CD4-positive, alpha-beta memory T cell (primary cell): ENCODE data around the gene FOXC1. TPM values are rescaled to one million over a fixed set of nuclear protein-coding genes. Genes with fewer than 3 reads are reported as not detected.

Experiments
- CTCF ChIA-PET: fragments of 350-600 bp; sonication (Branson Sonifier 250); formaldehyde crosslinking; loops from one replicate; lab custom pipeline; 2021; ENCODE audit warnings: inconsistent platforms; ENCODE audit not compliant: partially characterized antibody; lab: Charles Lee
- POLR2A ChIA-PET: fragments of 350-600 bp; sonication (Branson Sonifier 250); formaldehyde crosslinking; loops from one replicate; lab custom pipeline; 2021; ENCODE audit not compliant: partially characterized antibody; lab: Charles Lee
- DNase-seq, 5 donors: peaks; one replicate each; pipeline versions ENCODE4 v3.0.0 to v3.0.0-alpha.2; 2020 to 2022; ENCODE audit warnings: mixed read lengths in 1 of 5
- H3K27ac ChIP-seq: one replicate; pipeline ENCODE4 v1.7.0; 2013; ENCODE audit warnings: low read depth, low read length
- H3K27me3 ChIP-seq: 2 replicates; pipeline ENCODE4 v1.7.0; 2013; ENCODE audit warnings: mild to moderate bottlenecking, low read length, moderate library complexity; ENCODE audit not compliant: insufficient read depth
- H3K36me3 ChIP-seq: 2 replicates; pipeline ENCODE4 v1.7.0; 2013; ENCODE audit warnings: mild to moderate bottlenecking, low read length, moderate library complexity; ENCODE audit not compliant: insufficient read depth
- H3K4me1 ChIP-seq: 2 replicates; pipeline ENCODE4 v1.7.0; 2013; ENCODE audit warnings: mild to moderate bottlenecking, low read length, moderate library complexity; ENCODE audit not compliant: insufficient read depth
- H3K4me3 ChIP-seq, 2 donors: one replicate each; pipeline ENCODE4 v1.7.0; 2013; ENCODE audit warnings: low read length in 2 of 2, mild to moderate bottlenecking in 1 of 2
- H3K9me3 ChIP-seq, 2 donors: one replicate each; pipeline ENCODE4 v1.7.0; 2013; ENCODE audit warnings: low read length in 2 of 2, control low read depth in 1 of 2; ENCODE audit not compliant: control insufficient read depth in 1 of 2
- H3K27ac Mint-ChIP-seq, 7 donors: one replicate each; pipeline ENCODE4 v1.8.0; 2020 to 2021; ENCODE audit warnings: mixed read lengths in 7 of 7, mild to moderate bottlenecking in 6 of 7, inconsistent platforms in 3 of 7, moderate library complexity in 3 of 7
- H3K27me3 Mint-ChIP-seq, 2 donors: one replicate each; pipeline ENCODE4 v1.8.0; 2020 to 2021; ENCODE audit warnings: mixed read lengths in 2 of 2
- H3K36me3 Mint-ChIP-seq, 2 donors: one replicate each; pipeline ENCODE4 v1.8.0; 2020 to 2021; ENCODE audit warnings: mixed read lengths in 2 of 2, inconsistent platforms in 1 of 2, mild to moderate bottlenecking in 1 of 2
- H3K4me1 Mint-ChIP-seq, 4 donors: one replicate each; pipeline ENCODE4 v1.8.0; 2020 to 2021; ENCODE audit warnings: mixed read lengths in 4 of 4, mild to moderate bottlenecking in 1 of 4
- H3K4me3 Mint-ChIP-seq, 8 donors: one replicate each; pipeline ENCODE4 v1.8.0; 2020 to 2021; ENCODE audit warnings: mixed read lengths in 8 of 8, mild to moderate bottlenecking in 7 of 8, moderate library complexity in 6 of 8, inconsistent platforms in 3 of 8
- H3K9me3 Mint-ChIP-seq, 8 donors: one replicate each; pipeline ENCODE4 v1.8.0; 2020 to 2021; ENCODE audit warnings: mixed read lengths in 8 of 8, mild to moderate bottlenecking in 5 of 8, inconsistent platforms in 3 of 8, moderate library complexity in 1 of 8
- intact Hi-C: fragments of 100-400 bp; cut with micrococcal nuclease; formaldehyde crosslinking; loops from one replicate; pipeline ENCODE4 v1.15.1; 2023
- polyA plus RNA-seq, 2 donors: library from polyadenylated mRNA; unstranded; fragments of 300-500 nt; fragmentation: Illumina TruSeq; gene quantifications; one replicate each; pipeline ENCODE4 v1.2.3, GENCODE V29; 2021
- total RNA-seq, 2 experiments: library from RNA; stranded (reverse); gene quantifications; one replicate each; pipeline ENCODE4 v1.2.3, GENCODE V29; 2021

Gene FOXC1
- total and polyA plus RNA-seq, 4 experiments from 2014 or later: not detected

DNA sequence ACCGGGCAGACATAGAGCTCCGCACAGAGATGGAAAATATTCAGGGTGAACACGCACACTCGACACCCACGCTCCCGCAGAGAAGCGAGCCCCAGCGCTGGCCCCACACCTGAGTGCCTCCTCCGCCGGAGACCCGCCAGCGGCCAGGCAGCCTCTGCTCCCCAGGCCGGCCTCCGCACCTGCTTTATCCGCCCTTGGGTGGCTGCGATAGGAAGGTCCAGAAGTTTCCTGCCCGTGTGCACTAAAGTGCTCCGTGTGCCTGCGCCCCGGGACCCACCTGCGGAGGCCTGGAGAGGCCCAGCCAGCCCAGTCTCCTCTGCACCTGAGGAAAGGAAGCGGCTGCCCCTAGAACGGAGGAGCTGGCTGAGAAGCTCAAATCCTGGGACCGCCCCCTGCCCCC, 10.8 kb upstream of the FOXC1 start:
- Mint-ChIP-seq H3K27me3 (peaks cover 63 to 68% of the 10 kb centered on the region in 2 donors), H3K27ac (no peak overlapping the region), H3K36me3 (no peaks in the 10 kb centered on the region), H3K9me3 (peaks cover 0 to 2% (median 0%) of the 10 kb centered on the region in 8 donors), H3K4me3 (no peak overlapping the region), H3K4me1 (peaks cover 3 to 4% (median 4%) of the 10 kb centered on the region in 4 donors)
- ChIA-PET CTCF (interaction anchor here (1.3 to 10.2 kb wide), 8 partner anchors 8 to 1152 kb away, joined by 3 to 216 read pairs (median 34); partner anchors contain the start of gene MYLK4), POLR2A (no interaction called here)
- no peaks in the 10 kb centered on the region for H3K36me3 ChIP-seq
- H3K9me3 ChIP-seq: no peaks in the 10 kb centered on the region
- no peak for DNase-seq
- H3K27me3 ChIP-seq: peaks cover 42% of the 10 kb centered on the region
- H3K27ac ChIP-seq: no peak overlapping the region
- H3K4me3 ChIP-seq: no peak overlapping the region
- intact Hi-C loops: loop anchor here (10.0 kb wide), 1 partner anchor 946 kb away; no protein-coding TSS in a partner anchor
- H3K4me1 ChIP-seq: peaks cover 5% of the 10 kb centered on the region

GRCh38 chr6:1599469-1599868, 10.2 kb upstream of the FOXC1 start:
- H3K4me3 ChIP-seq: no peak overlapping the region
- H3K36me3 ChIP-seq: no peaks in the 10 kb centered on the region
- Mint-ChIP-seq H3K36me3 (no peaks in the 10 kb centered on the region), H3K4me1 (peaks cover 3 to 5% (median 4%) of the 10 kb centered on the region in 4 donors), H3K4me3 (no peak overlapping the region), H3K27ac (no peak overlapping the region), H3K27me3 (peaks cover 63 to 68% of the 10 kb centered on the region in 2 donors), H3K9me3 (peaks cover 0 to 2% (median 0%) of the 10 kb centered on the region in 8 donors)
- no peak overlapping the region for H3K27ac ChIP-seq
- no peaks in the 10 kb centered on the region for H3K9me3 ChIP-seq
- POLR2A ChIA-PET: no interaction called here
- CTCF ChIA-PET: interaction anchor here (1.4 to 10.2 kb wide), 6 partner anchors 506 to 1151 kb away, joined by 4 to 216 read pairs (median 36); partner anchors contain the start of gene MYLK4
- DNase-seq: no peak
- peaks cover 47% of the 10 kb centered on the region for H3K27me3 ChIP-seq
- peaks cover 10% of the 10 kb centered on the region for H3K4me1 ChIP-seq
- intact Hi-C loops: loop anchor here (10.0 kb wide), 1 partner anchor 945 kb away; no protein-coding TSS in a partner anchor

- H3K4me3 ChIP-seq: no peak overlapping the region
- no peaks in the 10 kb centered on the region for H3K9me3 ChIP-seq
- H3K27ac Mint-ChIP-seq: no peak overlapping the region
- H3K36me3 ChIP-seq: no peaks in the 10 kb centered on the region
- peaks cover 51% of the 10 kb centered on the region for H3K27me3 ChIP-seq
- peaks cover 15% of the 10 kb centered on the region for H3K4me1 ChIP-seq
- POLR2A ChIA-PET: no interaction called here
- H3K27ac ChIP-seq: no peak overlapping the region
- no peak for DNase-seq
- peaks cover 3 to 5% (median 4%) of the 10 kb centered on the region in 4 donors for H3K4me1 Mint-ChIP-seq
- CTCF ChIA-PET: interaction anchor here (1.3 to 10.2 kb wide), 6 partner anchors 505 to 1150 kb away, joined by 3 to 216 read pairs (median 28); partner anchors contain the start of gene MYLK4
- H3K36me3 Mint-ChIP-seq: no peaks in the 10 kb centered on the region
- peaks cover 0 to 2% (median 0%) of the 10 kb centered on the region in 8 donors for H3K9me3 Mint-ChIP-seq
- no peak overlapping the region for H3K4me3 Mint-ChIP-seq
- intact Hi-C loops: no loop called here
- peaks cover 59 to 64% of the 10 kb centered on the region in 2 donors for H3K27me3 Mint-ChIP-seq
Measured at GRCh38 chr6:1600063-1600763, 9.5 kb upstream of the FOXC1 start.

DNA sequence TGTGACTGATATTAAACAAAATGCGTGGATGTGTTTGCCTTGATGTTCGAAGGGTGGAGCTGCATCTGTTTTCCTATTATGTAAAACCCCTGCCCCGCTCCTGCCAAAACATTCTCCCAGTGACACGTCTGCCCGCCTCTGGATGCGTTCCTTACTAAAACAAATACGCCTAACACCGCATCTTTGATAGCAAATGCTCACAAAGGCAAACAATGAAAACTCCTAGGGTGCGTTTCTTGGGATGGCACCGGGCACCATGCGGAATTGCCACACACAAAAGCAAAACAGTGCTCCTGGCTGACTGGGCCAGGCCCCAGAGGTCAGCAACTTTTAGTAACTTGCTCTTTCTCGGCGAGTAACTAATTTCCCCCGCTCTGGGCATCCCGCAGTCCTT, 9.0 kb upstream of the FOXC1 start:
- Histone ChIP-seq H3K27me3 (peaks cover 51% of the 10 kb centered on the region), H3K27ac (no peak overlapping the region), H3K9me3 (no peaks in the 10 kb centered on the region), H3K4me3 (no peak overlapping the region), H3K4me1 (peaks cover 20% of the 10 kb centered on the region), H3K36me3 (no peaks in the 10 kb centered on the region)
- POLR2A ChIA-PET: no interaction called here
- H3K4me1 Mint-ChIP-seq: peaks cover 6 to 10% (median 9%) of the 10 kb centered on the region in 4 donors
- H3K9me3 Mint-ChIP-seq: peaks cover 0 to 2% (median 0%) of the 10 kb centered on the region in 8 donors
- CTCF ChIA-PET: interaction anchor here (1.3 to 10.2 kb wide), 5 partner anchors 505 to 1043 kb away, joined by 3 to 216 read pairs (median 17); no protein-coding TSS in a partner anchor
- intact Hi-C loops: no loop called here
- peaks cover 63 to 70% of the 10 kb centered on the region in 2 donors for H3K27me3 Mint-ChIP-seq
- no peaks in the 10 kb centered on the region for H3K36me3 Mint-ChIP-seq
- no peak for DNase-seq
- H3K4me3 Mint-ChIP-seq: no peak overlapping the region
- no peak overlapping the region for H3K27ac Mint-ChIP-seq

- Histone ChIP-seq H3K27me3 (peaks cover 54% of the 10 kb centered on the region), H3K36me3 (no peaks in the 10 kb centered on the region), H3K4me3 (no peak overlapping the region), H3K4me1 (peaks cover 22% of the 10 kb centered on the region), H3K9me3 (no peaks in the 10 kb centered on the region), H3K27ac (no peak overlapping the region)
- Mint-ChIP-seq H3K4me3 (peak overlapping the region in 1 of 8 donors; percentile 30), H3K9me3 (peaks cover 0 to 2% (median 0%) of the 10 kb centered on the region in 8 donors), H3K27ac (no peak overlapping the region), H3K27me3 (peaks cover 64 to 71% of the 10 kb centered on the region in 2 donors), H3K36me3 (no peaks in the 10 kb centered on the region), H3K4me1 (peaks cover 7 to 17% (median 9%) of the 10 kb centered on the region in 4 donors)
- CTCF ChIA-PET: interaction anchor here (0.8 to 10.2 kb wide), 7 partner anchors 15 to 1034 kb away, joined by 3 to 216 read pairs (median 12); no protein-coding TSS in a partner anchor
- intact Hi-C loops: no loop called here
- no peak for DNase-seq
- POLR2A ChIA-PET: interaction anchor here (1.2 kb wide), 1 partner anchor 1033 kb away, joined by 3 read pairs; no protein-coding TSS in a partner anchor
Measured at GRCh38 chr6:1601158-1602048, 8.3 kb upstream of the FOXC1 start.

- Histone ChIP-seq H3K27me3 (peaks cover 58% of the 10 kb centered on the region), H3K27ac (no peak overlapping the region), H3K9me3 (no peaks in the 10 kb centered on the region), H3K36me3 (no peaks in the 10 kb centered on the region), H3K4me1 (peaks cover 29% of the 10 kb centered on the region), H3K4me3 (no peak overlapping the region)
- DNase-seq: no peak
- Mint-ChIP-seq H3K4me1 (peaks cover 8 to 25% (median 14%) of the 10 kb centered on the region in 4 donors), H3K4me3 (no peak overlapping the region), H3K36me3 (no peaks in the 10 kb centered on the region), H3K27ac (no peak overlapping the region), H3K9me3 (peaks cover 0 to 2% (median 0%) of the 10 kb centered on the region in 8 donors), H3K27me3 (peaks cover 66 to 73% of the 10 kb centered on the region in 2 donors)
- ChIA-PET CTCF (interaction anchor here (0.8 to 1.8 kb wide), 3 partner anchors 14 to 1033 kb away, joined by 3 to 12 read pairs (median 3); no protein-coding TSS in a partner anchor), POLR2A (interaction anchor here (1.2 kb wide), 1 partner anchor 1033 kb away, joined by 3 read pairs; no protein-coding TSS in a partner anchor)
- intact Hi-C loops: no loop called here
Measured at GRCh38 chr6:1602049-1602713, 7.5 kb upstream of the FOXC1 start.
